IMR-90 (cell line): ENCODE measurements around the gene EFHD2. TPM values are rescaled to one million over a fixed set of nuclear protein-coding genes. Genes with fewer than 3 reads are reported as not detected.

Experiments
- ATAC-seq: fragments of 200-7000 bp; cut with Tn5 transposase; 2 replicates; pipeline ENCODE4 v1.9.1; 2020; ENCODE audit warnings: low read depth, mild to moderate bottlenecking, moderate library complexity
- BruUV-seq: library from RNA; stranded (reverse); fragments of 400-500 nt; replicated peaks from 2 replicates; lab custom pipeline; 2021; lab: Mats Ljungman, UMichigan
- CTCF ChIA-PET: fragments of 300-600 bp; formaldehyde crosslinking; extraction: SDS; loops from one replicate; lab custom pipeline; 2021; ENCODE audit warnings: antibody characterized with exemption; lab: Yijun Ruan, JAX
- POLR2A ChIA-PET: fragments of 300-600 bp; sonication (Branson Sonifier 250); formaldehyde crosslinking; loops from one replicate; lab custom pipeline; 2022; ENCODE audit warnings: antibody characterized with exemption; ENCODE audit not compliant: unreplicated experiment; lab: Charles Lee
- DNase-seq: peaks from one replicate; pipeline ENCODE4 v3.0.0; 2013
- H2AFZ ChIP-seq: replicated peaks from 2 replicates; pipeline ENCODE3; 2013; ENCODE audit warnings: low read length, mild to moderate bottlenecking; ENCODE audit not compliant: poor library complexity
- H2AK5ac ChIP-seq: 2 replicates; pipeline ENCODE4 v1.6.1; 2013; ENCODE audit warnings: low read depth, low read length, inconsistent platforms
- H2AK9ac ChIP-seq: replicated peaks from 2 replicates; pipeline ENCODE3; 2013; ENCODE audit warnings: mild to moderate bottlenecking, low read depth, low read length, moderate library complexity; ENCODE audit not compliant: poor library complexity
- H2BK120ac ChIP-seq: 2 replicates; pipeline ENCODE4 v1.6.1; 2013; ENCODE audit warnings: low read depth, low read length, inconsistent platforms
- H2BK15ac ChIP-seq: 3 replicates; pipeline ENCODE4 v1.6.1; 2013; ENCODE audit warnings: low read depth, low read length, inconsistent platforms
- H2BK20ac ChIP-seq: 2 replicates; pipeline ENCODE4 v1.6.1; 2013; ENCODE audit warnings: low read depth, mild to moderate bottlenecking, inconsistent platforms, low read length, moderate library complexity
- H2BK5ac ChIP-seq: 2 replicates; pipeline ENCODE4 v1.6.1; 2013; ENCODE audit warnings: mild to moderate bottlenecking, low read depth, low read length, inconsistent platforms; ENCODE audit not compliant: poor library complexity, severe bottlenecking
- H3K14ac ChIP-seq: replicated peaks from 2 replicates; pipeline ENCODE4 v1.6.1; 2013; ENCODE audit warnings: low read depth, low read length, inconsistent platforms
- H3K18ac ChIP-seq: 2 replicates; pipeline ENCODE4 v1.6.1; 2013; ENCODE audit warnings: low read depth, low read length, control low read depth
- H3K23ac ChIP-seq: 2 replicates; pipeline ENCODE4 v1.6.1; 2013; ENCODE audit warnings: low read depth, low read length, inconsistent platforms
- H3K27ac ChIP-seq: 2 replicates; pipeline ENCODE4 v1.5.1; 2013; ENCODE audit warnings: mild to moderate bottlenecking, control low read depth, low read length; ENCODE audit not compliant: insufficient read depth
- H3K27me3 ChIP-seq: 2 replicates; pipeline ENCODE4 v1.6.1; 2013; ENCODE audit warnings: low read length; ENCODE audit not compliant: control insufficient read depth, insufficient read depth
- H3K36me3 ChIP-seq: 2 replicates; pipeline ENCODE4 v1.6.1; 2013; ENCODE audit warnings: low read length, mixed read lengths; ENCODE audit not compliant: control insufficient read depth, insufficient read depth
- H3K4ac ChIP-seq: 2 replicates; pipeline ENCODE4 v1.6.1; 2013; ENCODE audit warnings: low read depth, low read length, inconsistent platforms
- H3K4me1 ChIP-seq: 2 replicates; pipeline ENCODE4 v1.6.1; 2013; ENCODE audit warnings: low read length, mixed read lengths; ENCODE audit not compliant: control insufficient read depth, insufficient read depth
- H3K4me2 ChIP-seq: 2 replicates; pipeline ENCODE4 v1.6.1; 2013; ENCODE audit warnings: low read depth, mild to moderate bottlenecking, control low read depth, low read length, moderate library complexity
- H3K4me3 ChIP-seq: 2 replicates; pipeline ENCODE4 v1.5.1; 2013; ENCODE audit warnings: low read depth, mild to moderate bottlenecking, control low read depth, low read length, moderate library complexity; ENCODE audit not compliant: insufficient read depth
- H3K56ac ChIP-seq: 2 replicates; pipeline ENCODE4 v1.6.1; 2013; ENCODE audit warnings: low read length, inconsistent platforms; ENCODE audit not compliant: insufficient read depth; ENCODE audit errors: extremely low read depth
- H3K79me1 ChIP-seq, 2 experiments: 2 replicates each; pipeline ENCODE4 v1.6.1; 2013; ENCODE audit warnings: low read length in 2 of 2, inconsistent platforms in 1 of 2, low read depth in 1 of 2
- H3K9ac ChIP-seq: 2 replicates; pipeline ENCODE4 v1.6.1; 2013; ENCODE audit warnings: low read depth, low read length, control low read depth
- H3K9me1 ChIP-seq: 2 replicates; pipeline ENCODE4 v1.6.1; 2013; ENCODE audit warnings: low read length, inconsistent platforms; ENCODE audit not compliant: insufficient read depth
- H3K9me3 ChIP-seq: 2 replicates; pipeline ENCODE4 v1.6.1; 2013; ENCODE audit warnings: low read length; ENCODE audit not compliant: control insufficient read depth, insufficient read depth
- H4K20me1 ChIP-seq: 2 replicates; pipeline ENCODE4 v1.6.1; 2013; ENCODE audit warnings: low read length, inconsistent platforms; ENCODE audit not compliant: insufficient read depth
- H4K5ac ChIP-seq: 2 replicates; pipeline ENCODE4 v1.6.1; 2013; ENCODE audit warnings: mild to moderate bottlenecking, low read depth, low read length, control low read depth
- H4K8ac ChIP-seq, 2 experiments: 2 replicates each; pipeline ENCODE4 v1.6.1; 2013; ENCODE audit warnings: low read depth in 2 of 2, low read length in 2 of 2, control low read depth in 1 of 2, inconsistent platforms in 1 of 2
- H4K91ac ChIP-seq: 2 replicates; pipeline ENCODE4 v1.6.1; 2013; ENCODE audit warnings: low read depth, low read length, inconsistent platforms; ENCODE audit not compliant: insufficient read depth
- BHLHE40 ChIP-seq: fragments of 150-350 bp; IDR thresholded peaks from 2 replicates; pipeline ENCODE4 v1.6.1; 2016; ENCODE audit warnings: mild to moderate bottlenecking, low read depth, low read length
- CEBPB ChIP-seq: IDR thresholded peaks from 2 replicates; pipeline ENCODE4 v1.6.1; 2012; ENCODE audit warnings: low read depth, low read length, improper control_type of control experiment
- CTCF ChIP-seq: conservative IDR thresholded peaks from 2 replicates; pipeline ENCODE4 v1.5.1; 2012; ENCODE audit warnings: mild to moderate bottlenecking, low read depth, low read length, improper control_type of control experiment
- ELK1 ChIP-seq: fragments of 150-350 bp; IDR thresholded peaks from 2 replicates; pipeline ENCODE4 v1.6.1; 2016; ENCODE audit warnings: low read depth, mild to moderate bottlenecking, low read length, moderate library complexity, borderline replicate concordance
- FOS ChIP-seq: fragments of 150-350 bp; IDR thresholded peaks from 2 replicates; pipeline ENCODE4 v1.6.1; 2016; ENCODE audit warnings: low read depth, low read length
- MAZ ChIP-seq: IDR thresholded peaks from 2 replicates; pipeline ENCODE4 v1.6.1; 2012; ENCODE audit warnings: low read depth, mild to moderate bottlenecking, low read length, improper control_type of control experiment, moderate library complexity, borderline replicate concordance
- MXI1 ChIP-seq: IDR thresholded peaks from 2 replicates; pipeline ENCODE4 v1.6.1; 2012; ENCODE audit warnings: low read depth, mild to moderate bottlenecking, low read length, moderate library complexity, borderline replicate concordance
- RAD21 ChIP-seq: IDR thresholded peaks from 2 replicates; pipeline ENCODE4 v1.6.1; 2012; ENCODE audit warnings: low read length, improper control_type of control experiment
- RCOR1 ChIP-seq: IDR thresholded peaks from 2 replicates; pipeline ENCODE4 v1.6.1; 2012; ENCODE audit warnings: mild to moderate bottlenecking, low read length, improper control_type of control experiment; ENCODE audit not compliant: insufficient replicate concordance
- SMC3 ChIP-seq: fragments of 150-350 bp; IDR thresholded peaks from 2 replicates; pipeline ENCODE4 v1.6.1; 2016; ENCODE audit warnings: low read depth, mild to moderate bottlenecking, antibody characterized with exemption, low read length, moderate library complexity
- USF2 ChIP-seq: fragments of 150-350 bp; IDR thresholded peaks from 2 replicates; pipeline ENCODE4 v1.6.1; 2017; ENCODE audit warnings: mild to moderate bottlenecking, antibody characterized with exemption, low read length, low read depth
- WGBS, 2 experiments: methylation state at CpG; one replicate each; pipeline versions ENCODE4 v1.1.5 to v1.1.7; 2013; ENCODE audit warnings: missing lambda C conversion rate in 2 of 2; ENCODE audit not compliant: insufficient read length in 1 of 2; ENCODE audit errors: extremely low coverage in 2 of 2; 5-methylcytosine and 5-hydroxymethylcytosine counted together
- dilution Hi-C: fragments of 300-500 bp; cut with HindIII; formaldehyde crosslinking; loops from one replicate; pipeline ENCODE4 v1.14.3; 2018; ENCODE audit warnings: low sequenced_read_pairs; ENCODE audit not compliant: unreplicated experiment
- in situ Hi-C: fragments of 300-500 bp; cut with MboI; formaldehyde crosslinking; loops from 3 replicates; pipeline ENCODE4 v1.14.3; 2019; ENCODE audit warnings: low sequenced_read_pairs, inconsistent platforms, mixed read lengths
- intact Hi-C: fragments of 100-400 bp; cut with micrococcal nuclease; formaldehyde crosslinking; loops from 2 replicates; pipeline ENCODE4 v1.10.0; 2022
- polyA plus RNA-seq, 3 experiments: library from polyadenylated mRNA; depleted of rRNA; stranded (reverse); fragments of >200 nt; gene quantifications; 2 replicates each; pipeline ENCODE4 v1.2.3, GENCODE V29; 2012; ENCODE audit warnings: low replicate concordance in 1 of 3
- total RNA-seq: library from RNA; depleted of rRNA; stranded (reverse); fragments of >200 nt; gene quantifications from 2 replicates; pipeline ENCODE4 v1.2.3, GENCODE V29; 2012

EFHD2 gene
- total and polyA plus RNA-seq, 2 of the 4 experiments (the other 2 are of a cell fraction) = 22.6 to 58.9 TPM

GRCh38 chr1:15442759-15443158 lies 33.1 kb downstream of the EFHD2 start:
- no peak overlapping the region for H4K5ac ChIP-seq
- ATAC-seq (no peak), DNase-seq (no peak)
- no peak overlapping the region for H4K8ac ChIP-seq
- no peak overlapping the region for H3K4me3 ChIP-seq
- ChIA-PET POLR2A (no interaction called here), CTCF (interaction anchor here (1.1 kb wide), 1 partner anchor 119 kb away, joined by 3 read pairs; no protein-coding TSS in a partner anchor)
- no peaks in the 10 kb centered on the region for H3K79me1 ChIP-seq
- no peak overlapping the region for H2AFZ ChIP-seq
- in situ Hi-C loops = no loop called here
- H3K36me3 ChIP-seq = no peaks in the 10 kb centered on the region
- BruUV-seq = no TSS peak
- H3K9me1 ChIP-seq = no peaks in the 10 kb centered on the region
- intact Hi-C loops = no loop called here
- H2AK5ac ChIP-seq = no peak overlapping the region
- no peak overlapping the region for H3K14ac ChIP-seq
- no peak overlapping the region for H2BK5ac ChIP-seq
- H4K91ac ChIP-seq = no peak overlapping the region
- H2BK20ac ChIP-seq = no peak overlapping the region
- no peak overlapping the region for H2AK9ac ChIP-seq
- dilution Hi-C loops = no loop called here
- no peak overlapping the region for H2BK120ac ChIP-seq
- no peak overlapping the region for H3K27ac ChIP-seq
- H3K4me2 ChIP-seq = no peak overlapping the region
- peaks cover 33% of the 10 kb centered on the region; the same call in 1 of the 2 replicates for H3K27me3 ChIP-seq
- H3K9ac ChIP-seq = no peak overlapping the region
- H3K9me3 ChIP-seq = no peaks in the 10 kb centered on the region
- WGBS, 2 experiments = 74% methylated on average over 3 of the region's 5 CpGs; no CpG with 5 or more reads in 1 of the 2 experiments
- TF ChIP-seq SMC3 = no peak
- no peak for TF ChIP-seq CEBPB
- no peak for TF ChIP-seq RAD21
- TF ChIP-seq BHLHE40 = no peak
- no peak for TF ChIP-seq USF2
- TF ChIP-seq CTCF = no peak
- TF ChIP-seq MAZ = no peak
- TF ChIP-seq MXI1 = no peak
- TF ChIP-seq ELK1 = no peak
- TF ChIP-seq RCOR1 = no peak
- no peak for TF ChIP-seq FOS
- no peak overlapping the region for H3K56ac ChIP-seq
- no peak overlapping the region for H2BK15ac ChIP-seq
- no peaks in the 10 kb centered on the region for H4K20me1 ChIP-seq
- H3K18ac ChIP-seq = no peak overlapping the region
- H3K4ac ChIP-seq = no peak overlapping the region
- no peak overlapping the region for H3K23ac ChIP-seq
- H3K4me1 ChIP-seq = no peaks in the 10 kb centered on the region
